GM12865 (cell line): ENCODE results near the gene SDHAF3.

Experiments used
- DNase-seq: peaks from one replicate; pipeline ENCODE4 v3.0.0; 2010; ENCODE audit warnings: low read depth
- H3K4me3 ChIP-seq: 2 replicates; pipeline ENCODE4 v1.5.1; 2011; ENCODE audit warnings: mild to moderate bottlenecking, low read depth, low read length, control low read depth
- CTCF ChIP-seq: IDR thresholded peaks from 2 replicates; pipeline ENCODE4 v1.5.1; 2011; ENCODE audit warnings: low read length, control low read depth, low read depth, inconsistent platforms; ENCODE audit not compliant: insufficient read depth; ENCODE audit errors: missing control alignments

Gene SDHAF3

GRCh38 chr7:97088364-97088763, 29.1 kb upstream of the SDHAF3 start:
- no peak for TF ChIP-seq CTCF
- DNase-seq = no peak
- no peak overlapping the region for H3K4me3 ChIP-seq

GRCh38 chr7:97089771-97090170, 27.7 kb upstream of the SDHAF3 start:
- no peak overlapping the region for H3K4me3 ChIP-seq
- no peak for DNase-seq
- TF ChIP-seq CTCF = no peak

- TF ChIP-seq CTCF = no peak
- DNase-seq = no peak
Observed at GRCh38 chr7:97090761-97091353, 26.6 kb upstream of the SDHAF3 start.

GRCh38 chr7:97094284-97094930, 23.1 kb upstream of the SDHAF3 start:
- TF ChIP-seq CTCF = no peak
- DNase-seq = no peak

More at GRCh38 chr7:97090761-97091353, 26.6 kb upstream of the SDHAF3 start:
- H3K4me3 ChIP-seq = no peak overlapping the region

GRCh38 chr7:97096037-97096436, 21.5 kb upstream of the SDHAF3 start:
- TF ChIP-seq CTCF = no peak
- H3K4me3 ChIP-seq = no peak overlapping the region

More at GRCh38 chr7:97094284-97094930, 23.1 kb upstream of the SDHAF3 start:
- H3K4me3 ChIP-seq = no peak overlapping the region

GRCh38 chr7:97096661-97097060, 20.8 kb upstream of the SDHAF3 start:
- no peak for DNase-seq
- no peak for TF ChIP-seq CTCF
- no peak overlapping the region for H3K4me3 ChIP-seq

More at GRCh38 chr7:97096037-97096436, 21.5 kb upstream of the SDHAF3 start:
- DNase-seq = no peak
